ENCODE measurements around the gene SLC5A12. TPM values are rescaled to one million over a fixed set of nuclear protein-coding genes. Genes with fewer than 3 reads are reported as not detected.

SLC5A12 gene
- polyA plus RNA-seq, 1 donor from 2014 or later, result not detected

GRCh38 chr11:26729284-26729683, 7.4 kb upstream of the SLC5A12 start:
- H3K27me3 ChIP-seq (ENCODE audit: insufficient read depth, low read depth, low read length), result no peaks in the 10 kb centered on the region
- no peak for TF ChIP-seq MXI1 (conservative IDR thresholded peaks at IDR 0.05; ENCODE audit: poor library complexity, severe bottlenecking)
- TF ChIP-seq REST (IDR thresholded peaks at IDR 0.05; ENCODE audit: borderline replicate concordance), result no peak
- no peak for TF ChIP-seq EP300 (conservative IDR thresholded peaks at IDR 0.05; ENCODE audit: poor library complexity, severe bottlenecking)
- H3K27ac ChIP-seq (ENCODE audit: low read length), result no peak overlapping the region
- no peaks in the 10 kb centered on the region for H3K9me3 ChIP-seq (ENCODE audit: low read length)
- H3K36me3 ChIP-seq (ENCODE audit: insufficient read depth, low read length), result no peaks in the 10 kb centered on the region
- no peak overlapping the region for H3K9ac ChIP-seq (ENCODE audit: low read length)
- H3K9me2 ChIP-seq (ENCODE audit: insufficient read depth, low read length), result no peaks in the 10 kb centered on the region
- no peaks in the 10 kb centered on the region for H3K79me2 ChIP-seq (replicated peaks; ENCODE audit: insufficient read depth, low read length)
- no peak overlapping the region for H2AFZ ChIP-seq (ENCODE audit: low read depth, low read length)
- H3K4me2 ChIP-seq (ENCODE audit: low read length), result no peak overlapping the region
- H3F3A ChIP-seq (ENCODE audit: insufficient read depth, low read length, poor library complexity, severe bottlenecking), result no peaks in the 10 kb centered on the region
- H4K20me1 ChIP-seq (ENCODE audit: insufficient read depth), result no peaks in the 10 kb centered on the region
- no peak overlapping the region for H3K4me3 ChIP-seq (ENCODE audit: low read length)

GRCh38 chr11:26726960-26727359, 5.1 kb upstream of the SLC5A12 start:
- no peaks in the 10 kb centered on the region for H3F3A ChIP-seq (ENCODE audit: insufficient read depth, low read length, poor library complexity, severe bottlenecking)
- H3K4me3 ChIP-seq (ENCODE audit: low read length), result no peak overlapping the region
- no peaks in the 10 kb centered on the region for H3K9me3 ChIP-seq (ENCODE audit: low read length)
- H3K27ac ChIP-seq (ENCODE audit: low read length), result no peak overlapping the region
- no peaks in the 10 kb centered on the region for H3K27me3 ChIP-seq (ENCODE audit: insufficient read depth, low read depth, low read length)
- no peaks in the 10 kb centered on the region for H3K79me2 ChIP-seq (replicated peaks; ENCODE audit: insufficient read depth, low read length)
- no peak overlapping the region for H2AFZ ChIP-seq (ENCODE audit: low read depth, low read length)
- H3K4me2 ChIP-seq (ENCODE audit: low read length), result no peak overlapping the region
- TF ChIP-seq MXI1 (conservative IDR thresholded peaks at IDR 0.05; ENCODE audit: poor library complexity, severe bottlenecking), result no peak
- no peak for TF ChIP-seq EZH2 (IDR thresholded peaks at IDR 0.05; ENCODE audit: borderline replicate concordance, insufficient read depth, low read length, poor library complexity, severe bottlenecking)
- TF ChIP-seq POLR2AphosphoS5 (IDR thresholded peaks at IDR 0.05), result no peak
- TF ChIP-seq SMC3 (conservative IDR thresholded peaks at IDR 0.05; ENCODE audit: poor library complexity), result no peak
- TF ChIP-seq RAD21 (conservative IDR thresholded peaks at IDR 0.05), result no peak
- TF ChIP-seq REST (IDR thresholded peaks at IDR 0.05; ENCODE audit: borderline replicate concordance), result no peak
- no peak for TF ChIP-seq TAF1 (IDR thresholded peaks at IDR 0.05; ENCODE audit: low read depth)
- TF ChIP-seq EP300 (conservative IDR thresholded peaks at IDR 0.05; ENCODE audit: poor library complexity, severe bottlenecking), result no peak
- TF ChIP-seq CTCF (IDR thresholded peaks at IDR 0.05; ENCODE audit: poor library complexity, severe bottlenecking), result no peak
- H4K20me1 ChIP-seq (ENCODE audit: insufficient read depth), result no peaks in the 10 kb centered on the region
- H3K9me2 ChIP-seq (ENCODE audit: insufficient read depth, low read length), result no peaks in the 10 kb centered on the region
- H3K9ac ChIP-seq (ENCODE audit: low read length), result no peak overlapping the region
- H3K36me3 ChIP-seq (ENCODE audit: insufficient read depth, low read length), result no peaks in the 10 kb centered on the region

Measured in neural cell (in vitro differentiated cells).